GM18502 (cell line): ENCODE results near the gene EYS.
"Not testable (repeated sequence)": the region's sequence is repeated elsewhere in the genome, so short reads cannot be mapped to it uniquely, and the experiment has no call there.

Source experiments
- ATAC-seq: cut with Tn5 transposase; IDR thresholded peaks from one replicate; pipeline ENCODE4 v1.9.1; 2021; ENCODE audit warnings: mild to moderate bottlenecking; ENCODE audit not compliant: unreplicated experiment, poor library complexity

Gene EYS

GRCh38 chr6:63757275-63757674 lies 1949.8 kb downstream of the EYS start:
- ATAC-seq: not testable (repeated sequence)

DNA sequence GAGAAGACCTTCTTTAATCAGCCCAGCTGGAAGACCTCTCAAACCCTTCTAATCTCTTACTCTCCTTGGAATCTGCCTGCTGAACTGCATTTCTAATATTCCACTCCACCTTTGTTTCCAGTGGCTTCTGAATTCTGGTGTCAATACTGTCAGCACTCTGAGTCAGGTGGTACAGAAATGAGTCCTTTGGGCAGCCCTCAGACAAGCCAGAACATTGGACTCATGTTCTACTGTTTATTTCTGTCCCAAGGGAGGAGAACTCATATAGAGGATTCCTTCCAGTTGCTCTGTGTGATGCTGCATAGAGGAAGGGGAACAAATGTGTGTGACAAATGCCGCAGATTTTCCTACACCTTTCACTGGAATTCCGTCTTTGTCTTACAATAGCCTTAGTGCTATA lies 1956.6 kb downstream of the EYS start:
- ATAC-seq: no peak

DNA sequence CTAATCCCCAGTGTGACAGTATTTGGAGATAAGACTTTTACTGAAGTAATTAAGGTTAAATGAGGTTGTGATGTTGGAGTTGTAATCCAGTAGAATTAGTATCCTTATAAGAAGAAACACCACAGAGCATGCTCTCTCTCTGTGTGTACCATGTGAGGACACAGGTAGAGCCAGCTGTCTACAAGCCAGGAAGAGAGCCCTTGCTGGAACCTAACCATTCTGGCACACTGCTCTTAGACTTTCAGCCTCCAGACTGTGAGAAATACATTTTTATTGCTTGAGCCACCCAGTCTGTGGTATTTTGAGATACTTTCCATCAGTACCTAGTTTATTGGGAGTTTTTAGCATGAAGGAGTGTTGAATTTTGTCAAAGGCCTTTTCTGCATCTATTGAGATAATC lies 1961.2 kb downstream of the EYS start:
- no peak for ATAC-seq

GRCh38 chr6:63744810-63745209 lies 1962.2 kb downstream of the EYS start:
- no peak for ATAC-seq

DNA sequence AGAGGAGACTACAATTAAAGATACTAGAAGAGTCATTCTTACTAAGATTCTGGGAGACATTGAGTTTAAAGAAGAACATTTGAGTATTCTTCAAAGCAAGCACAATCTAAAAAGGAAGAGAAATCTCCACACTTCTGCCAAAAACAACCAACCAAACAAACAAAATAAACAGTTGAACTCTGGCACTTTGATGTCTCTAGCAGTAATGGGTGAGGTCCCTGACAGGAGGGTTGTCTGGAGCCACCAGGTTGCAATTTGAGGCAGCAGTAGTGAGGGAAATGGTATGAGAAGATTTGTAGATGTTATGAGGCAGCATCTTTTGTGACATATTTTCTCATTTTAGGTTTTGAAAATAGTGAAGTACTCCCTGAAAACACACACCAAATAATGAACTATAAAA lies 1963.3 kb downstream of the EYS start:
- ATAC-seq: no peak

GRCh38 chr6:63742060-63742459 lies 1965.0 kb downstream of the EYS start:
- no peak for ATAC-seq

DNA sequence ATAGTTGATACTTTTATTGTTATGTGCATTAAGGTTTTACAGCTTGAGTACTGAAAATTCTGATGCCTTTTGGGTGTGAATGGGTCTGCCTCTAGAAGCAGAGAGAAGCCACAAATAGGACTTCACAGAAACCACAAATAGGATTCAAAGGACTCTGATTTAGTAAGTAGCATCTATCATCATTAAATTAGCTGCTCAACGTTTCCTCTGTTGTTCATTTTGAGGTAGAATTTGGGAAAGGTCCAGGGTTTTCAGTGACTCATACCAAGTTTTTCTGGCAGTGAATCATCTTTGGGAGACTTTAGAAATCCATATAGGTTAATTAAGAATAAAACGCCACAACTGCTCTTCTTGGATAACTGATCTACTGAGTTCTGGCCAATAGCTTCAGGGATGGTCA lies 1966.3 kb downstream of the EYS start:
- ATAC-seq: no peak

DNA sequence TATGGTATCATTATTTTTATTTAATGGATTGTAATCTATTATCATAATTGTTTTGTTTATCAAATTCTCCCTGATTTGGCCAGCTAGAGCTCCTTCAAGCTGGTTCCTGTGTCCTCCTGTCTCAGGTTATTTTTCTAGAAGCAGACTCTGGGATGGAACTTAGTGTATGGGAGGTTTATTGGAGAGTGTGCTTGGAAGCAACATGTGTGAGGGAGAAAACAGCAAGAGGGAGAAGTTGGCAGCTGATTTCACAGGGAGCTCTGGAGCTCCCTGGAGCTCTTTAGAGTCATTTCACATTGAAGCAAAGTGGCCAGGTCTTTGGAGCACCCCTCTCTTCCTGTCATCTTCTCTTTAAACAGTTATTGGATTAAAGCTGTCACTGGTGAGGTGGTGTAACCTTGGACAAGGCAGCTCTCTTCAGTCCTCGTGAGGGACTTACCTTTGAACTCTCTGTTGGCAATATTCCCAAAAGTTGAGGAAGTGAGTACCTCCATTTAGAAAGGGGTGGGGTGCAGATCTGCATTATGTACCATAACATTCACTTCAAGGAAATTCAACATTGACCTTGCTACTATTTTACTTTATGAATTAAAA lies 1967.8 kb downstream of the EYS start:
- ATAC-seq: no peak

DNA sequence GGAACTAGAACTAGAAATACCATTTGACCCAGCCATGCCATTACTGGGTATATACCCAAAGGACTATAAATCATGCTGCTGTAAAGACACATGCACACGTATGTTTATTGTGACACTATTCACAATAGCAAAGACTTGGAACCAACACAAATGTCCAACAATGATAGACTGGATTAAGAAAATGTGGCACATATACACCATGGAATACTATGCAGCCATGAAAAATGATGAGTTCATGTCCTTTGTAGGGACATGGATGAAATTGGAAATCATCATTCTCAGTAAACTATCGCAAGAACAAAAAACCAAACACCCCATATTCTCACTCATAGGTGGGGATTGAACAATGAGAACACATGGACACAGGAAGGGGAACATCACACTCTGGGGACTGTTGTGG lies 1968.8 kb downstream of the EYS start:
- not testable (repeated sequence) for ATAC-seq

DNA sequence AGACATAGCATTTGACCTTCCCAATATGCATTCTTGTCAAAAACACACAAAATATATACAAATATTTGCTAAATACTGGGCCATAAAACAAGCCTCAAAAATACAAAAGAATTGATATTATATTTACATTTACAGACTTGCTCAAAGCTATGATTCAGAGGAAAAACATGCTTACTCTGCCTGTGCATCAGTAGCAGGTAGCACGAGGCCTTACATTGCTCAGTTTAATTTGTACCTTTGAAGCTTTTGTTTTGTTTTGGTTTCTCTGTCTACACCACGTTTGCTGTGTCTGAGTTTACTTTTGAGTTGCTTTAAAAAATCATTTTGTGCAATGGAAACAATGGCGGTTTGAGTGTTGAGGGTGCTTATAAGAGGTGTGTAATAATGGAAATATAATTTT lies 1972.1 kb downstream of the EYS start:
- ATAC-seq: no peak

- no peak for ATAC-seq
Measured at GRCh38 chr6:63732336-63732735, 1974.7 kb downstream of the EYS start.

- ATAC-seq: no peak
Measured at GRCh38 chr6:63731930-63732329, 1975.1 kb downstream of the EYS start.

DNA sequence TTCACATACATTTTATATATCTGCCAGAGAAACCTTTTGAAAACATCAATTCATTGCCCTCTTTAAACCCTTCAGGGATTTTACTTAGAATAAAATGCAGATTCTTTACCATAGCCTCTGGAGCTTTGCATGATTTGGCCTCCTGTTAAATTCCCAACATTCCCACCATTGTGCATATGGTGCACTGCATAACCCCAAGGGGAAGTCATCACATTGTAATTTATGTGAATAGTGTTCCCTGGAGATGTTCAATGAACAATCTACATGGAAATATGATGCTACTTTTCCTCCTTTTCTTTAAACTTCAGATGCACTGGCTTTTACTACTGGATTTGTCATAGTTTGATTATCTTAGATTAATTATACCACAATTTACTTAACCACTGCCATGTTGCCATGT lies 1976.7 kb downstream of the EYS start:
- no peak for ATAC-seq

- ATAC-seq: no peak
Measured at GRCh38 chr6:63724721-63725120, 1982.3 kb downstream of the EYS start.

DNA sequence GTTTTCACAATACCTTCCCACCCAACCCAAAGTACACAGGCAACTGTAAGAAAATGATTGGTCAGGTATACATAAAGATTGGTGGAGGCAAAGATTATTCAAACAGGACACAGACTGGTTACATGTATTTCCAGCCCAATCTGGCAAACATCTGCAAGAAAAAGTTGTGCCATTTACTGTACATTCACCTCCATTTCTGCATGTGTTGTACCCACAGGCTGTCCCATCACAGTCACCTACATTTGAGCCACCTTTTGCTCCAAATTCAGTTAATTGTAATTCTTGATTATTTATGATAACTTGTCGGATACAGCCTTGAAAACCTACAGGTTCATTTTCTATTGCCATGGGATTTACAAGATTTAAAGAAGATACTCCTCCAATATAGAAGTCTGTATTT lies 1985.8 kb downstream of the EYS start:
- no peak for ATAC-seq

GRCh38 chr6:63716169-63716568 lies 1990.9 kb downstream of the EYS start:
- ATAC-seq: no peak

DNA sequence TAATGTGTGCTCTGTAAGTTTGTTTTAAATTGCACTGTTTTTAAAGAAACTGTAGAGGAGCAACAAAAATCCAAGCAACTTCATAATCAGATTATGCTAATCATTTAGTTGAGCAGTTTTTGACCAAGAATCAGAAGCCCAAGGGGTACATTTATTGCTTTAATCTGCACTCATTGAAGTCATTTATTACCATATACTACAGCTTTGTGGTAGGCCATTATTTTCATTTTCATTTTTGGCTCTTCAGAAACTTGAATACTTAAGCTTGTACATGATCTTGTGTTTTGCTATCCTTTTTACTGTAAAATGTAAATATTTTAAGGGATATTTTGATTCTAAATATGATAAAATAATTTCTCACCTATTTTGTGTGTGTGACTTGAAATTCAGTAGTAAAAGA lies 1992.9 kb downstream of the EYS start:
- ATAC-seq: peak; percentile 55

- ATAC-seq: no peak
Measured at GRCh38 chr6:63713332-63713731, 1993.7 kb downstream of the EYS start.

DNA sequence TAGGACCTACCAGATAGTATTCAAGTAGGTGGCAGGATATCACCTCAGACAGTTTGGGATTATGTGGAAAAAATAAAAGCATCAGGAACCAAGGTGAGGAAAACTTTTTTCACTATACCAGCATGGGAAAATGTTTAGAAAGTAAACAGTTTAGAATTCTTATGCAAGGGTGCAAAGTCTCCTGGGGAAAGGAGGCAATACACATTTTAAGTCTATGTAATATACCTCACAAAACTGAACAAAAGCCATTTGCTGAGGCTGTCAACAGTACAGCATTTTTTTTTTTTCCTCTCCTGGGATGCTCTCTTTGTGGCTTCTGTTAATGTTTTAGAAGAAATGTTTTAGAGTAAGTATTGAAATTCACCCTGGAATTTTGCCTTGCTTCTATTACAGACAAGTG lies 1997.9 kb downstream of the EYS start:
- ATAC-seq: no peak

DNA sequence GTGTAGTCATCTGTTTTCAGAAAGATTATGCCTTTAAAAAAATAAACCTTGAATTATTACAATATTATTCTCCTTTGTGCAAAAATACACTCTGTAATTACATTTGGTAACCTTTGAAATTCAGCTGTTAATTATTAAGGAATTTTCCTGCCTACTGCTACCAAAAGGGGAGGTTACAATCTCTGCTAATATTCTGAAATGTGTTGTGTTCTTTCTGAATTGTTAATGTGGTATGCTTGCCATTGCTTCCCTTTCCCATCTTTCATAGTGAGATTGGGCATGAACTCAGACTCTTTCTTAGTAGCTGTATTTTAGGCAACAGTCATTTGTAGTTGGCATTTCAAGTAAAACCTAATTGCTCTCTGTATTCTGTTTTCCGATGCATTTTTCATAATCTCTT lies 1998.4 kb downstream of the EYS start:
- ATAC-seq: no peak

DNA sequence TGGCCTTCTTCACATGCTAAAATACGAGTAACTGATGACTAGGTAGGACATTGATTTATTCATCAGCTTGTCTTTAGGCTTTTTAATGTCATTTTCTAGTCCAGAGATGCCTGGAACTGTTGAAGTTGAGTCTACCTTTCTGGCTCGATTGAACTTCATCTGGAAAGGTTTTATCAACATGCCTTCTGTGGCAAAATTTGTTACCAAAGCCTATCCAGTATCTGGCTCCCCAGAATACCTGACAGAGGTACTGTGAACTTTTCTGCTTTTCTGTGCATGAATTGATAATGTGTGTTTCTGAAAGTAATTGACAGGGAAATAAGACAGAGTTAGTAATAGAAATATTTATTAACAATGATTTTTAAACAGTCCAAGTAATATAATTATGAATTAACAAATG lies 2000.4 kb downstream of the EYS start:
- no peak for ATAC-seq

DNA sequence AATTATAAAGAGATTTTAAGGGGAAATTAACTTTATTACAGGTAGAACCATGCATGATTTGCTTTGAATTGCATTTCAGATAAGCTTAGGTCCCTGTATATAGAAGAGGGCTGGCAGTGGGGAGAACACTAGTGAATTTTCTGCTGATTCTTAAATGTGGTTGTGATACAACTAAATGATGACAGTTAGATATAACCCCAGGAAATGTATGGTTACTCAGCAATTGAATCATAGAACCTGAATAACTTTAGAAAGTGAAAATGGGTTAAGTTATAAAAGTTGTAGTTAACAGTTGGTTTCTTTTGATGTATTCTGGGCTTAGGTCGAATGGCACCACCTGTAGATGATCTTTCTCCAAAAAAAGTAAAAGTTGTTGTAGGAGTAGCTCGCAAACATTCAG lies 2001.3 kb downstream of the EYS start:
- no peak for ATAC-seq

- ATAC-seq: no peak
Measured at GRCh38 chr6:63690221-63690620, 2016.8 kb downstream of the EYS start.
